ENCODE measurements around the gene NDEL1.

NDEL1 gene

DNA sequence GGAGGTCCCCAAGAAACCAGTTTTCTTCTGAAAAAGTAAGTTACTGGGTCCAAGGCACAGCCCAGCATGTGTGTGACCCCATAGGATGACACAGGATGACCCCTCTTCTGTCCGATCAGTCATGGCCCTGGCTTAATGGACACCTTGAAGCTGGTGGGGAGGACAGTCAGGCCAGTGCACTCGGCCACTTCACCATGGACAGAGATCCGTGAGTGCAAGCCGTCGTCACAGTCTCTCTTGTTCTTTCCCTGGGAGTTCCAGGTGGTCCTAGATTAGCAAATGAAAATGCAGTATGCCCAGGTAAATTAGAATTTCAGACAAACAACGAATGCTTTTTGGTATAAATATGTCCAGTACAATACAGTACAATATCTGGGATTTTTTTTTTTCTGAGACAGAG is 36.7 kb upstream of the NDEL1 start:
- Histone ChIP-seq H3K4me3 (ENCODE audit: low read length in 2 of 2) (no peak overlapping the region), H3K36me3 (ENCODE audit: control insufficient read depth in 2 of 2, insufficient read depth in 2 of 2, low read length in 2 of 2) (no peaks in the 10 kb centered on the region), H3K27me3 (ENCODE audit: control insufficient read depth in 1 of 2, insufficient read depth in 2 of 2, low read length in 2 of 2) (peaks cover 20 to 29% of the 10 kb centered on the region in 2 donors), H3K9me3 (ENCODE audit: control insufficient read depth in 2 of 2, low read length in 2 of 2) (no peaks in the 10 kb centered on the region), H3K9ac (ENCODE audit: low read length in 2 of 2) (no peak overlapping the region), H3K4me1 (ENCODE audit: control insufficient read depth, insufficient read depth, low read length) (no peaks in the 10 kb centered on the region), H3K27ac (ENCODE audit: low read length) (no peak overlapping the region)

DNA sequence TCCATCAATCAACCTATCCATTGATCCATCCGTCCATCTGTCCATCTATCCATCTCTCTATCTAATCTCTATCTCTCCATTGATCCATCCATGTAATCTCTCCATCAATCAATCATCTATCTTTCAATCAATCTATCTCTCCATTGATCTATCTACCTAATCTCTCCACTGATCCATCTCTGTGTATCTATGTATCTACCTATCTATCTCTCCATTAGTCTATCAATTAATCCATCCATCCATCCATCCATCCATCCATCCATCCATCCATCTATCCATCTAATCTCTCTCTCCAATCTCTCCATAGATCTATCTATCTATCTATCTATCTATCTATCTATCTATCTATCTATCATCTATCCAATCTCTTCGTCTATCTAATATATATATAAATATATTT is 34.6 kb upstream of the NDEL1 start:
- no peaks in the 10 kb centered on the region for H3K4me1 ChIP-seq (ENCODE audit: control insufficient read depth, insufficient read depth, low read length)
- peaks cover 23 to 25% of the 10 kb centered on the region in 2 donors for H3K27me3 ChIP-seq (ENCODE audit: control insufficient read depth in 1 of 2, insufficient read depth in 2 of 2, low read length in 2 of 2)
- no peaks in the 10 kb centered on the region for H3K9me3 ChIP-seq (ENCODE audit: control insufficient read depth in 2 of 2, low read length in 2 of 2)
- H3K4me3 ChIP-seq (ENCODE audit: low read length in 2 of 2): no peak overlapping the region
- H3K27ac ChIP-seq (ENCODE audit: low read length): no peak overlapping the region
- H3K9ac ChIP-seq (ENCODE audit: low read length in 2 of 2): no peak overlapping the region
- no peaks in the 10 kb centered on the region for H3K36me3 ChIP-seq (ENCODE audit: control insufficient read depth in 2 of 2, insufficient read depth in 2 of 2, low read length in 2 of 2)

- Histone ChIP-seq H3K9me3 (ENCODE audit: control insufficient read depth in 2 of 2, low read length in 2 of 2) (no peaks in the 10 kb centered on the region), H3K4me1 (ENCODE audit: control insufficient read depth, insufficient read depth, low read length) (no peaks in the 10 kb centered on the region), H3K9ac (ENCODE audit: low read length in 2 of 2) (no peak overlapping the region), H3K27ac (ENCODE audit: low read length) (no peak overlapping the region), H3K4me3 (ENCODE audit: low read length in 2 of 2) (no peak overlapping the region), H3K36me3 (ENCODE audit: control insufficient read depth in 2 of 2, insufficient read depth in 2 of 2, low read length in 2 of 2) (no peaks in the 10 kb centered on the region), H3K27me3 (ENCODE audit: control insufficient read depth in 1 of 2, insufficient read depth in 2 of 2, low read length in 2 of 2) (peaks cover 10 to 15% of the 10 kb centered on the region in 2 donors)
Observed at GRCh38 chr17:8402921-8403536, 32.7 kb upstream of the NDEL1 start.

DNA sequence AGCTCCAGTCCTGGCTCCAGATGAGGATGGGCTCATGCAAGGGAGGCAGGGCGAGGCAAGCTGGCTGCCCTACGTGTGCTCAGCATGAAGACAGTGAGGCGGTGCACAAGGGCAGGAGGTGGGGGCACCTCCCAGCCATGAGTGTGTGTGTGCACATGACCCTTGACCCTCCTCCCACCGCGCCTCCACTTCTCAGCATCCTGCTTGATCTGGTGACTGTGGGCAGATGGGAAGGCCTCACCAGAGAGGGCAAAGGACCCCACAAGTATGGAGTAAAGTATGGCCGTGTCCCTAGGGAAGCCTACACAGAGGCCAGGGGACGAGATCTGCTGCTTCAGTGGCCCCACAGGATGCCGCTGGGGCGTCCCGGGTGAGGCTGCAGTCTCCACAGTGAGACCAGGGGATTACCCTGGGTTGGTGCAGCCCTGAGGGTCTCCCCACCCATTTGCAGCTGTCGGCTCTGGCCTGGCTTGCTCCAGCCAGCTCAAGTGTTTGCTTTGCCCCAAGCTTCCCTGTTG is 30.1 kb upstream of the NDEL1 start:
- Histone ChIP-seq H3K9me3 (ENCODE audit: control insufficient read depth in 2 of 2, low read length in 2 of 2) (no peaks in the 10 kb centered on the region), H3K9ac (ENCODE audit: low read length in 2 of 2) (no peak overlapping the region), H3K27ac (ENCODE audit: low read length) (no peak overlapping the region), H3K27me3 (ENCODE audit: control insufficient read depth in 1 of 2, insufficient read depth in 2 of 2, low read length in 2 of 2) (peaks cover 5 to 14% of the 10 kb centered on the region in 2 donors), H3K4me1 (ENCODE audit: control insufficient read depth, insufficient read depth, low read length) (peaks cover 3% of the 10 kb centered on the region), H3K36me3 (ENCODE audit: control insufficient read depth in 2 of 2, insufficient read depth in 2 of 2, low read length in 2 of 2) (no peaks in the 10 kb centered on the region), H3K4me3 (ENCODE audit: low read length in 2 of 2) (no peak overlapping the region)

DNA sequence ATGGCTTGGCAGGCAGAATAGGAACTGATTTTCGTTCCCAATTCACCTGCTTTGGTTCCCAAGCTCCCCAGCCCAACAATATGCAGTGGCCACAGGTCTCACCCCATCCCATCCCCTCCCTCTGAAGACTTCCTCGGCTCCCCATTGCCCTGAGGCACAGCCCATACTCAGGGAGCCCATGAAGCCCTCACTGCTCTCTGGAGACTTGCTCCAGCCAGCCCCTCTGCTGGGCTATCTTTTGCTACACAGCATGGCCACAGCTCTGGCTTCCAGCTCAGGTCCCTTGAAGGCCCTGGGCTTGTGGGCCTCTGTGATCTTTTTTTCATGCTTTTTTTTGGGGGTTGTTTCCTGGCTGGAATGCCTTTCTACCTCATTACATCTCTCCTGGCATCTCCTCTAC is 29.5 kb upstream of the NDEL1 start:
- peaks cover 3% of the 10 kb centered on the region for H3K4me1 ChIP-seq (ENCODE audit: control insufficient read depth, insufficient read depth, low read length)
- no peak overlapping the region for H3K4me3 ChIP-seq (ENCODE audit: low read length in 2 of 2)
- H3K27ac ChIP-seq (ENCODE audit: low read length): no peak overlapping the region
- H3K27me3 ChIP-seq (ENCODE audit: control insufficient read depth in 1 of 2, insufficient read depth in 2 of 2, low read length in 2 of 2): peaks cover 5 to 14% of the 10 kb centered on the region in 2 donors
- no peak overlapping the region for H3K9ac ChIP-seq (ENCODE audit: low read length in 2 of 2)
- H3K9me3 ChIP-seq (ENCODE audit: control insufficient read depth in 2 of 2, low read length in 2 of 2): no peaks in the 10 kb centered on the region
- no peaks in the 10 kb centered on the region for H3K36me3 ChIP-seq (ENCODE audit: control insufficient read depth in 2 of 2, insufficient read depth in 2 of 2, low read length in 2 of 2)

- Histone ChIP-seq H3K27ac (ENCODE audit: low read length) (no peak overlapping the region), H3K36me3 (ENCODE audit: control insufficient read depth in 2 of 2, insufficient read depth in 2 of 2, low read length in 2 of 2) (no peaks in the 10 kb centered on the region), H3K4me3 (ENCODE audit: low read length in 2 of 2) (no peak overlapping the region), H3K9ac (ENCODE audit: low read length in 2 of 2) (no peak overlapping the region), H3K27me3 (ENCODE audit: control insufficient read depth in 1 of 2, insufficient read depth in 2 of 2, low read length in 2 of 2) (peaks cover 5 to 14% of the 10 kb centered on the region in 2 donors), H3K4me1 (ENCODE audit: control insufficient read depth, insufficient read depth, low read length) (peaks cover 3% of the 10 kb centered on the region), H3K9me3 (ENCODE audit: control insufficient read depth in 2 of 2, low read length in 2 of 2) (no peaks in the 10 kb centered on the region)
Observed at GRCh38 chr17:8408371-8408770, 27.3 kb upstream of the NDEL1 start.

DNA sequence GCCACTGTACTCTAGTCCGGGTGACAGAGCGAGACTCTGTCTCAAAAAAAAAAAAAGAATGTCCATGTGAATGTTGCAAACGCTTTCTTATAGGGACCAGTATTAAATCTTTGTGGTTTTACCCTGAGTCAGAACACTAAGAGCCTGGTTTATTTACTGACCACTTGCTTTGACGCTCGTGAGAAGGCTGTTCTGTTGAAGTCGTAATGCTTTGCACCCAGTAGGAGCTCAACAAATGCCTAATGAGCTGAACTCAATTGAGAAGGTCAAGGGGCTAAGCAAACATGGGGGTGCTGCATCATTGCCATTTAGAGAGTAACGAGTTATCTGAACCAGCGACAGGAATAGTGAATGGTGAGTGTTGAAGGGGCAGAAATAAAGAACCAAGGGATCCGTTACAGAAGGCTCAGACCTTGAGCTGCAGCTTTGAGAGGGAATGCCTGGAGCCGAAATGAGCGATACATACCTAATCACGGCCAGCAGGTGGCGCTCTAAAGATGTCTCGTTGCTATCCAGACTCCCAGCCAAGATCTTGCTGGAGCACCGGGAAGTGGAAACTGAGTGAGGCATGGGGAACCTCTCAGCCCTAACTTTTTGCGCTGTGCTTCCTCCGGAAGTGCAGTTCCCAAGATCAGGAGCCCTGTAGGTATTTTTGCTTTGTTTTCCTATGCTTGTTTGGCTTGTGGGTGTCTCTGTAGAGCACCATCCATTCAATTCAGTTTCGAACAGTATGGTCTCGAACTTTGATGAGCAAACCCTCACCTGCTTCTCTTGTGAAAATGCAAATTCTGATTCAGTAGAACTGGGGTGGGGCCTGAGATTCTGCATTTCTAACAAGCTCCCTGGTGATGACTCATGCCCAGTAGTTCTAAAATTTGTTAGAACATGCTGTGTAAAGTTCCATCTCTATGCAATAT is 25.5 kb upstream of the NDEL1 start:
- no peak overlapping the region for H3K9ac ChIP-seq (ENCODE audit: low read length in 2 of 2)
- peaks cover 3% of the 10 kb centered on the region for H3K4me1 ChIP-seq (ENCODE audit: control insufficient read depth, insufficient read depth, low read length)
- H3K4me3 ChIP-seq (ENCODE audit: low read length in 2 of 2): peak overlapping the region in 1 of 2 donors; percentile 35
- H3K9me3 ChIP-seq (ENCODE audit: control insufficient read depth in 2 of 2, low read length in 2 of 2): no peaks in the 10 kb centered on the region
- no peak overlapping the region for H3K27ac ChIP-seq (ENCODE audit: low read length)
- H3K27me3 ChIP-seq (ENCODE audit: control insufficient read depth in 1 of 2, insufficient read depth in 2 of 2, low read length in 2 of 2): peaks cover 4 to 9% of the 10 kb centered on the region in 2 donors
- H3K36me3 ChIP-seq (ENCODE audit: control insufficient read depth in 2 of 2, insufficient read depth in 2 of 2, low read length in 2 of 2): no peaks in the 10 kb centered on the region

DNA sequence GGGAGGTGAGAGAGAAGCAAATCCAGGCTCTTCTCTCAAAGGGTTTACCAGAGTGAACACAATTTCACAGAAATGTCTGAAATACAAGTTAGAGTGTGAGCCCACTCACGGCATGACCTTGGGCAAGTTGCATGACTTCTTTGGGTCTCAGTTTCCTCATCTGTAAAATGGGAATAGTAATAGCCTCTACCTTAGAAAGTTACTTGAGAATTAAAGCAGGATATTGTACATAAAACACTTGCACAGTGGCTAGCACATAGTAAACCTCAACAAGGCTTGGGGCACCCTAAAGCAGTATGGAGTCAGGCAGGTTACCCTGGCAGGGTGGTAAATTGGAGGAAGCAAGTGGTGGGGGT is 24.8 kb upstream of the NDEL1 start:
- peaks cover 3% of the 10 kb centered on the region for H3K4me1 ChIP-seq (ENCODE audit: control insufficient read depth, insufficient read depth, low read length)
- H3K27me3 ChIP-seq (ENCODE audit: control insufficient read depth in 1 of 2, insufficient read depth in 2 of 2, low read length in 2 of 2): peaks cover 0 to 5% of the 10 kb centered on the region in 2 donors
- H3K9ac ChIP-seq (ENCODE audit: low read length in 2 of 2): no peak overlapping the region
- no peaks in the 10 kb centered on the region for H3K36me3 ChIP-seq (ENCODE audit: control insufficient read depth in 2 of 2, insufficient read depth in 2 of 2, low read length in 2 of 2)
- no peaks in the 10 kb centered on the region for H3K9me3 ChIP-seq (ENCODE audit: control insufficient read depth in 2 of 2, low read length in 2 of 2)
- H3K4me3 ChIP-seq (ENCODE audit: low read length in 2 of 2): no peak overlapping the region
- no peak overlapping the region for H3K27ac ChIP-seq (ENCODE audit: low read length)

DNA sequence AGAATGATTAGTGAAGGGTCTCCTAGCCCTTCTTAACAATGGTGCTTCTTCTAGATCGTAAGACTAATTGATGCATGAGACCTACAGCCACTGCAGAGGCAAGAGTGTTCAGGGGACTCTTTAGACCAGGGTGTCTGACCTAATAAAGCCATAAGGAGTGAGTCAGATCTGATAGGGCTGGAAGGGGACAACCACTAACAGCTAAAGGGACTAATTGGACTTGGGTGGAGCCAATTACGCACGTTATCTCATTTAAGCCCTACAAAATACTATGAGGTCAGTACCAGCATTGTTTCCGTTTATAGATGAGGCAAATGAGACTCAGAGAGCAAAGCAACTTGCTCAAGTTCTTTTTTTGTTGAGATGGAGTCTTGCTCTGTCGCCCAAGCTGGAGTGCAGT is 23.6 kb upstream of the NDEL1 start:
- Histone ChIP-seq H3K9me3 (ENCODE audit: control insufficient read depth in 2 of 2, low read length in 2 of 2) (no peaks in the 10 kb centered on the region), H3K9ac (ENCODE audit: low read length in 2 of 2) (no peak overlapping the region), H3K27me3 (ENCODE audit: control insufficient read depth in 1 of 2, insufficient read depth in 2 of 2, low read length in 2 of 2) (no peaks in the 10 kb centered on the region), H3K27ac (ENCODE audit: low read length) (no peak overlapping the region), H3K4me3 (ENCODE audit: low read length in 2 of 2) (no peak overlapping the region), H3K36me3 (ENCODE audit: control insufficient read depth in 2 of 2, insufficient read depth in 2 of 2, low read length in 2 of 2) (no peaks in the 10 kb centered on the region), H3K4me1 (ENCODE audit: control insufficient read depth, insufficient read depth, low read length) (peaks cover 3% of the 10 kb centered on the region)

- H3K27ac ChIP-seq (ENCODE audit: low read length): no peak overlapping the region
- no peak overlapping the region for H3K9ac ChIP-seq (ENCODE audit: low read length in 2 of 2)
Observed at GRCh38 chr17:8413328-8413727, 22.4 kb upstream of the NDEL1 start.

GRCh38 chr17:8413938-8414337 is 21.7 kb upstream of the NDEL1 start:
- Histone ChIP-seq H3K9me3 (ENCODE audit: control insufficient read depth in 2 of 2, low read length in 2 of 2) (no peaks in the 10 kb centered on the region), H3K9ac (ENCODE audit: low read length in 2 of 2) (no peak overlapping the region), H3K4me3 (ENCODE audit: low read length in 2 of 2) (no peak overlapping the region), H3K36me3 (ENCODE audit: control insufficient read depth in 2 of 2, insufficient read depth in 2 of 2, low read length in 2 of 2) (no peaks in the 10 kb centered on the region), H3K27ac (ENCODE audit: low read length) (no peak overlapping the region), H3K27me3 (ENCODE audit: control insufficient read depth in 1 of 2, insufficient read depth in 2 of 2, low read length in 2 of 2) (no peaks in the 10 kb centered on the region), H3K4me1 (ENCODE audit: control insufficient read depth, insufficient read depth, low read length) (peaks cover 3% of the 10 kb centered on the region)

More at GRCh38 chr17:8413328-8413727, 22.4 kb upstream of the NDEL1 start:
- Histone ChIP-seq H3K4me3 (ENCODE audit: low read length in 2 of 2) (no peak overlapping the region), H3K27me3 (ENCODE audit: control insufficient read depth in 1 of 2, insufficient read depth in 2 of 2, low read length in 2 of 2) (no peaks in the 10 kb centered on the region), H3K4me1 (ENCODE audit: control insufficient read depth, insufficient read depth, low read length) (peaks cover 3% of the 10 kb centered on the region), H3K36me3 (ENCODE audit: control insufficient read depth in 2 of 2, insufficient read depth in 2 of 2, low read length in 2 of 2) (no peaks in the 10 kb centered on the region), H3K9me3 (ENCODE audit: control insufficient read depth in 2 of 2, low read length in 2 of 2) (no peaks in the 10 kb centered on the region)
